IMR-90 (cell line): ENCODE results near the gene OR51F2. TPM values are rescaled to one million over a fixed set of nuclear protein-coding genes. Genes with fewer than 3 reads are reported as not detected.

Source experiments
- ATAC-seq: fragments of 200-7000 bp; cut with Tn5 transposase; 2 replicates; pipeline ENCODE4 v1.9.1; 2020; ENCODE audit warnings: low read depth, mild to moderate bottlenecking, moderate library complexity
- BruUV-seq: library from RNA; stranded (reverse); fragments of 400-500 nt; replicated peaks from 2 replicates; lab custom pipeline; 2021; lab: Mats Ljungman, UMichigan
- CTCF ChIA-PET: fragments of 300-600 bp; formaldehyde crosslinking; extraction: SDS; loops from one replicate; lab custom pipeline; 2021; ENCODE audit warnings: antibody characterized with exemption; lab: Yijun Ruan, JAX
- POLR2A ChIA-PET: fragments of 300-600 bp; sonication (Branson Sonifier 250); formaldehyde crosslinking; loops from one replicate; lab custom pipeline; 2022; ENCODE audit warnings: antibody characterized with exemption; ENCODE audit not compliant: unreplicated experiment; lab: Charles Lee
- DNase-seq: peaks from one replicate; pipeline ENCODE4 v3.0.0; 2013
- H2AFZ ChIP-seq: replicated peaks from 2 replicates; pipeline ENCODE3; 2013; ENCODE audit warnings: low read length, mild to moderate bottlenecking; ENCODE audit not compliant: poor library complexity
- H2AK5ac ChIP-seq: 2 replicates; pipeline ENCODE4 v1.6.1; 2013; ENCODE audit warnings: low read depth, low read length, inconsistent platforms
- H2AK9ac ChIP-seq: replicated peaks from 2 replicates; pipeline ENCODE3; 2013; ENCODE audit warnings: mild to moderate bottlenecking, low read depth, low read length, moderate library complexity; ENCODE audit not compliant: poor library complexity
- H2BK120ac ChIP-seq: 2 replicates; pipeline ENCODE4 v1.6.1; 2013; ENCODE audit warnings: low read depth, low read length, inconsistent platforms
- H2BK15ac ChIP-seq: 3 replicates; pipeline ENCODE4 v1.6.1; 2013; ENCODE audit warnings: low read depth, low read length, inconsistent platforms
- H2BK20ac ChIP-seq: 2 replicates; pipeline ENCODE4 v1.6.1; 2013; ENCODE audit warnings: low read depth, mild to moderate bottlenecking, inconsistent platforms, low read length, moderate library complexity
- H2BK5ac ChIP-seq: 2 replicates; pipeline ENCODE4 v1.6.1; 2013; ENCODE audit warnings: mild to moderate bottlenecking, low read depth, low read length, inconsistent platforms; ENCODE audit not compliant: poor library complexity, severe bottlenecking
- H3K14ac ChIP-seq: replicated peaks from 2 replicates; pipeline ENCODE4 v1.6.1; 2013; ENCODE audit warnings: low read depth, low read length, inconsistent platforms
- H3K18ac ChIP-seq: 2 replicates; pipeline ENCODE4 v1.6.1; 2013; ENCODE audit warnings: low read depth, low read length, control low read depth
- H3K23ac ChIP-seq: 2 replicates; pipeline ENCODE4 v1.6.1; 2013; ENCODE audit warnings: low read depth, low read length, inconsistent platforms
- H3K27ac ChIP-seq: 2 replicates; pipeline ENCODE4 v1.5.1; 2013; ENCODE audit warnings: mild to moderate bottlenecking, control low read depth, low read length; ENCODE audit not compliant: insufficient read depth
- H3K27me3 ChIP-seq: 2 replicates; pipeline ENCODE4 v1.6.1; 2013; ENCODE audit warnings: low read length; ENCODE audit not compliant: control insufficient read depth, insufficient read depth
- H3K36me3 ChIP-seq: 2 replicates; pipeline ENCODE4 v1.6.1; 2013; ENCODE audit warnings: low read length, mixed read lengths; ENCODE audit not compliant: control insufficient read depth, insufficient read depth
- H3K4ac ChIP-seq: 2 replicates; pipeline ENCODE4 v1.6.1; 2013; ENCODE audit warnings: low read depth, low read length, inconsistent platforms
- H3K4me1 ChIP-seq: 2 replicates; pipeline ENCODE4 v1.6.1; 2013; ENCODE audit warnings: low read length, mixed read lengths; ENCODE audit not compliant: control insufficient read depth, insufficient read depth
- H3K4me2 ChIP-seq: 2 replicates; pipeline ENCODE4 v1.6.1; 2013; ENCODE audit warnings: low read depth, mild to moderate bottlenecking, control low read depth, low read length, moderate library complexity
- H3K4me3 ChIP-seq: 2 replicates; pipeline ENCODE4 v1.5.1; 2013; ENCODE audit warnings: low read depth, mild to moderate bottlenecking, control low read depth, low read length, moderate library complexity; ENCODE audit not compliant: insufficient read depth
- H3K56ac ChIP-seq: 2 replicates; pipeline ENCODE4 v1.6.1; 2013; ENCODE audit warnings: low read length, inconsistent platforms; ENCODE audit not compliant: insufficient read depth; ENCODE audit errors: extremely low read depth
- H3K79me1 ChIP-seq, 2 experiments: 2 replicates each; pipeline ENCODE4 v1.6.1; 2013; ENCODE audit warnings: low read length in 2 of 2, inconsistent platforms in 1 of 2, low read depth in 1 of 2
- H3K9ac ChIP-seq: 2 replicates; pipeline ENCODE4 v1.6.1; 2013; ENCODE audit warnings: low read depth, low read length, control low read depth
- H3K9me1 ChIP-seq: 2 replicates; pipeline ENCODE4 v1.6.1; 2013; ENCODE audit warnings: low read length, inconsistent platforms; ENCODE audit not compliant: insufficient read depth
- H3K9me3 ChIP-seq: 2 replicates; pipeline ENCODE4 v1.6.1; 2013; ENCODE audit warnings: low read length; ENCODE audit not compliant: control insufficient read depth, insufficient read depth
- H4K20me1 ChIP-seq: 2 replicates; pipeline ENCODE4 v1.6.1; 2013; ENCODE audit warnings: low read length, inconsistent platforms; ENCODE audit not compliant: insufficient read depth
- H4K5ac ChIP-seq: 2 replicates; pipeline ENCODE4 v1.6.1; 2013; ENCODE audit warnings: mild to moderate bottlenecking, low read depth, low read length, control low read depth
- H4K8ac ChIP-seq, 2 experiments: 2 replicates each; pipeline ENCODE4 v1.6.1; 2013; ENCODE audit warnings: low read depth in 2 of 2, low read length in 2 of 2, control low read depth in 1 of 2, inconsistent platforms in 1 of 2
- H4K91ac ChIP-seq: 2 replicates; pipeline ENCODE4 v1.6.1; 2013; ENCODE audit warnings: low read depth, low read length, inconsistent platforms; ENCODE audit not compliant: insufficient read depth
- CEBPB ChIP-seq: IDR thresholded peaks from 2 replicates; pipeline ENCODE4 v1.6.1; 2012; ENCODE audit warnings: low read depth, low read length, improper control_type of control experiment
- MAFK ChIP-seq: IDR thresholded peaks from 2 replicates; pipeline ENCODE4 v1.6.1; 2012; ENCODE audit warnings: low read depth, low read length, improper control_type of control experiment
- MAZ ChIP-seq: IDR thresholded peaks from 2 replicates; pipeline ENCODE4 v1.6.1; 2012; ENCODE audit warnings: low read depth, mild to moderate bottlenecking, low read length, improper control_type of control experiment, moderate library complexity, borderline replicate concordance
- MXI1 ChIP-seq: IDR thresholded peaks from 2 replicates; pipeline ENCODE4 v1.6.1; 2012; ENCODE audit warnings: low read depth, mild to moderate bottlenecking, low read length, moderate library complexity, borderline replicate concordance
- NFE2L2 ChIP-seq: fragments of 150-350 bp; IDR thresholded peaks from 2 replicates; pipeline ENCODE4 v1.6.1; 2016; ENCODE audit warnings: low read depth, mild to moderate bottlenecking, low read length
- POLR2A ChIP-seq: IDR thresholded peaks from 2 replicates; pipeline ENCODE4 v1.6.1; 2012; ENCODE audit warnings: mild to moderate bottlenecking, low read depth, low read length
- RAD21 ChIP-seq: IDR thresholded peaks from 2 replicates; pipeline ENCODE4 v1.6.1; 2012; ENCODE audit warnings: low read length, improper control_type of control experiment
- RCOR1 ChIP-seq: IDR thresholded peaks from 2 replicates; pipeline ENCODE4 v1.6.1; 2012; ENCODE audit warnings: mild to moderate bottlenecking, low read length, improper control_type of control experiment; ENCODE audit not compliant: insufficient replicate concordance
- SMC3 ChIP-seq: fragments of 150-350 bp; IDR thresholded peaks from 2 replicates; pipeline ENCODE4 v1.6.1; 2016; ENCODE audit warnings: low read depth, mild to moderate bottlenecking, antibody characterized with exemption, low read length, moderate library complexity
- WGBS, 2 experiments: methylation state at CpG; one replicate each; pipeline versions ENCODE4 v1.1.5 to v1.1.7; 2013; ENCODE audit warnings: missing lambda C conversion rate in 2 of 2; ENCODE audit not compliant: insufficient read length in 1 of 2; ENCODE audit errors: extremely low coverage in 2 of 2; 5-methylcytosine and 5-hydroxymethylcytosine counted together
- dilution Hi-C: fragments of 300-500 bp; cut with HindIII; formaldehyde crosslinking; loops from one replicate; pipeline ENCODE4 v1.14.3; 2018; ENCODE audit warnings: low sequenced_read_pairs; ENCODE audit not compliant: unreplicated experiment
- in situ Hi-C: fragments of 300-500 bp; cut with MboI; formaldehyde crosslinking; loops from 3 replicates; pipeline ENCODE4 v1.14.3; 2019; ENCODE audit warnings: low sequenced_read_pairs, inconsistent platforms, mixed read lengths
- intact Hi-C: fragments of 100-400 bp; cut with micrococcal nuclease; formaldehyde crosslinking; loops from 2 replicates; pipeline ENCODE4 v1.10.0; 2022
- polyA plus RNA-seq, 3 experiments: library from polyadenylated mRNA; depleted of rRNA; stranded (reverse); fragments of >200 nt; gene quantifications; 2 replicates each; pipeline ENCODE4 v1.2.3, GENCODE V29; 2012; ENCODE audit warnings: low replicate concordance in 1 of 3
- total RNA-seq: library from RNA; depleted of rRNA; stranded (reverse); fragments of >200 nt; gene quantifications from 2 replicates; pipeline ENCODE4 v1.2.3, GENCODE V29; 2012
- TF ChIP-seq, protein P1 (sequence below): fragments of 150-350 bp; IDR thresholded peaks from 2 replicates; pipeline ENCODE4 v1.6.1; 2017; ENCODE audit warnings: mild to moderate bottlenecking, antibody characterized with exemption, low read length, low read depth
- TF ChIP-seq, protein P2 (sequence below): fragments of 150-350 bp; IDR thresholded peaks from 2 replicates; pipeline ENCODE4 v1.6.1; 2016; ENCODE audit warnings: low read depth, mild to moderate bottlenecking, low read length, moderate library complexity, borderline replicate concordance
- TF ChIP-seq, protein P3 (sequence below): conservative IDR thresholded peaks from 2 replicates; pipeline ENCODE4 v1.5.1; 2012; ENCODE audit warnings: mild to moderate bottlenecking, low read depth, low read length, improper control_type of control experiment

Gene OR51F2
- total and polyA plus RNA-seq, 2 of the 4 experiments (the other 2 are of a cell fraction), result 0.18 TPM; not detected in 1

DNA sequence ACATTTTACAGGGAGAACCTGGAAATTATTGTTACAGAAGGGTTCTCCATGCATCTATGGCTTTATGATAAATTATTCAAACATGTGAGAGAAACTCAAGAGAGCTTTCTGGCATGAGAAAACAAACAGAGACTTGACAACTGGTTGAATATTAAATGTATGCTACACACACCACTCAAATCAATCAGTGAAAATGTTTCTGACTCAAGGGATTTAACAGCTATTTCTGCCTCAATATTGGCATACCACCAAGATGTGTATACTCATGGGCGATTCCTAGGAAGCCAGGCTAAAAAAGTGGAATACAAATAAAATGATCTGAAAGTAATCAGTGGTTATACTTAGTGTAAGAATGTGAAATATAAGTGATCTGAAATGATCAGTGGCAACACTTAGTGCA, 44.7 kb downstream of the OR51F2 start:
- dilution Hi-C loops (no loop called here), in situ Hi-C loops (no loop called here)
- CTCF ChIA-PET, result no interaction called here

More for the DNA sequence above, 44.7 kb downstream of the OR51F2 start:
- H2AFZ ChIP-seq, result no peak overlapping the region
- H3K9ac ChIP-seq, result no peak overlapping the region
- H3K36me3 ChIP-seq, result no peaks in the 10 kb centered on the region
- H2BK120ac ChIP-seq, result no peak overlapping the region
- H4K8ac ChIP-seq, result no peak overlapping the region
- BruUV-seq, result no TSS peak
- H2BK5ac ChIP-seq, result no peak overlapping the region
- H3K4me1 ChIP-seq, result no peaks in the 10 kb centered on the region
- no CpG with 5 or more reads among the region's 1 CpG for WGBS, 2 experiments
- H2AK5ac ChIP-seq, result no peak overlapping the region
- intact Hi-C loops, result no loop called here
- no peaks in the 10 kb centered on the region for H4K20me1 ChIP-seq
- H2BK15ac ChIP-seq, result no peak overlapping the region
- no peak overlapping the region for H4K91ac ChIP-seq
- DNase-seq (no peak), ATAC-seq (no peak)
- no peak overlapping the region for H3K23ac ChIP-seq
- H2AK9ac ChIP-seq, result no peak overlapping the region
- H2BK20ac ChIP-seq, result no peak overlapping the region
- H3K4me2 ChIP-seq, result no peak overlapping the region
- POLR2A ChIA-PET, result no interaction called here
- TF ChIP-seq RCOR1, result no peak
- TF ChIP-seq SMC3, result no peak
- TF ChIP-seq NFE2L2, result no peak
- TF ChIP-seq, protein P1, sequence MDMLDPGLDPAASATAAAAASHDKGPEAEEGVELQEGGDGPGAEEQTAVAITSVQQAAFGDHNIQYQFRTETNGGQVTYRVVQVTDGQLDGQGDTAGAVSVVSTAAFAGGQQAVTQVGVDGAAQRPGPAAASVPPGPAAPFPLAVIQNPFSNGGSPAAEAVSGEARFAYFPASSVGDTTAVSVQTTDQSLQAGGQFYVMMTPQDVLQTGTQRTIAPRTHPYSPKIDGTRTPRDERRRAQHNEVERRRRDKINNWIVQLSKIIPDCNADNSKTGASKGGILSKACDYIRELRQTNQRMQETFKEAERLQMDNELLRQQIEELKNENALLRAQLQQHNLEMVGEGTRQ, result no peak
- TF ChIP-seq MAZ, result no peak
- TF ChIP-seq, protein P2, sequence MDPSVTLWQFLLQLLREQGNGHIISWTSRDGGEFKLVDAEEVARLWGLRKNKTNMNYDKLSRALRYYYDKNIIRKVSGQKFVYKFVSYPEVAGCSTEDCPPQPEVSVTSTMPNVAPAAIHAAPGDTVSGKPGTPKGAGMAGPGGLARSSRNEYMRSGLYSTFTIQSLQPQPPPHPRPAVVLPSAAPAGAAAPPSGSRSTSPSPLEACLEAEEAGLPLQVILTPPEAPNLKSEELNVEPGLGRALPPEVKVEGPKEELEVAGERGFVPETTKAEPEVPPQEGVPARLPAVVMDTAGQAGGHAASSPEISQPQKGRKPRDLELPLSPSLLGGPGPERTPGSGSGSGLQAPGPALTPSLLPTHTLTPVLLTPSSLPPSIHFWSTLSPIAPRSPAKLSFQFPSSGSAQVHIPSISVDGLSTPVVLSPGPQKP, result no peak
- no peak for TF ChIP-seq RAD21
- TF ChIP-seq MXI1, result no peak
- TF ChIP-seq, protein P3, sequence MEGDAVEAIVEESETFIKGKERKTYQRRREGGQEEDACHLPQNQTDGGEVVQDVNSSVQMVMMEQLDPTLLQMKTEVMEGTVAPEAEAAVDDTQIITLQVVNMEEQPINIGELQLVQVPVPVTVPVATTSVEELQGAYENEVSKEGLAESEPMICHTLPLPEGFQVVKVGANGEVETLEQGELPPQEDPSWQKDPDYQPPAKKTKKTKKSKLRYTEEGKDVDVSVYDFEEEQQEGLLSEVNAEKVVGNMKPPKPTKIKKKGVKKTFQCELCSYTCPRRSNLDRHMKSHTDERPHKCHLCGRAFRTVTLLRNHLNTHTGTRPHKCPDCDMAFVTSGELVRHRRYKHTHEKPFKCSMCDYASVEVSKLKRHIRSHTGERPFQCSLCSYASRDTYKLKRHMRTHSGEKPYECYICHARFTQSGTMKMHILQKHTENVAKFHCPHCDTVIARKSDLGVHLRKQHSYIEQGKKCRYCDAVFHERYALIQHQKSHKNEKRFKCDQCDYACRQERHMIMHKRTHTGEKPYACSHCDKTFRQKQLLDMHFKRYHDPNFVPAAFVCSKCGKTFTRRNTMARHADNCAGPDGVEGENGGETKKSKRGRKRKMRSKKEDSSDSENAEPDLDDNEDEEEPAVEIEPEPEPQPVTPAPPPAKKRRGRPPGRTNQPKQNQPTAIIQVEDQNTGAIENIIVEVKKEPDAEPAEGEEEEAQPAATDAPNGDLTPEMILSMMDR, result no peak
- no peak for TF ChIP-seq MAFK
- TF ChIP-seq POLR2A, result no peak
- TF ChIP-seq CEBPB, result no peak
- no peaks in the 10 kb centered on the region for H3K27me3 ChIP-seq
- H3K56ac ChIP-seq, result no peak overlapping the region
- H3K9me1 ChIP-seq, result no peaks in the 10 kb centered on the region
- H4K5ac ChIP-seq, result no peak overlapping the region
- no peak overlapping the region for H3K4ac ChIP-seq
- no peak overlapping the region for H3K27ac ChIP-seq
- H3K79me1 ChIP-seq, result no peaks in the 10 kb centered on the region
- no peak overlapping the region for H3K18ac ChIP-seq
- H3K4me3 ChIP-seq, result no peak overlapping the region
- no peak overlapping the region for H3K14ac ChIP-seq
- no peaks in the 10 kb centered on the region for H3K9me3 ChIP-seq
